ENCODE data around the gene KDM4D. TPM values are rescaled to one million over a fixed set of nuclear protein-coding genes. Genes with fewer than 3 reads are reported as not detected.
A peak's percentile ranks its signal among the peaks of the same experiment; 100 is the strongest.

Gene KDM4D
- total RNA-seq, 2 donors from 2014 or later, result 0.78 TPM; not detected in 1

DNA sequence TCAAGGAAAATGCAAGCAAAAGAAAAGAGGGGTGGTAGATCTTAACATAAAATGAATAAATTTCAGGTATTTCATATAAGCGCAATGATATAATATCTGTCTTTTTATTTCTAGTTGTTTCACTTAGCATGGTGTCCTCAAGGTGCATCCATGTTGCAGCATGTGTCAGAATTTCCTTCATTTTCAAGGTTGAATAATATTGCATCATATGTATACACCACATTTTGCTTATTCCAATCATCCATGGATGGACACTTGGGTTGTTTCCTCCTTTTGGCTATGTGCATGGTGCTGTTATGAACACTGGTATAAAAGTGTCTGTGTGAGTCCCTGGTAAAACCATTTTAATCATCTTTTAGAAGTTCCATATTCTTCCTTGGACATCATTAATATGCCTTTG lies 68.7 kb downstream of the KDM4D start:
- Histone ChIP-seq H3K4me1 (no peaks in the 10 kb centered on the region), H3K36me3 (replicated peaks in 1 of 2; ENCODE audit: insufficient read depth in 1 of 2, low read depth in 2 of 2) (no peaks in the 10 kb centered on the region), H3K27ac (no peak overlapping the region), H3K9me3 (no peaks in the 10 kb centered on the region), H3K4me3 (no peak overlapping the region), H3K27me3 (no peaks in the 10 kb centered on the region)
- intact Hi-C loops (cut with DNase I), result no loop called here
- TF ChIP-seq POLR2A (IDR thresholded peaks at IDR 0.05) (no peak), CTCF (IDR thresholded peaks at IDR 0.05) (no peak)
- 92 to 100% methylated on average over 1 of the region's 1 CpG for WGBS, 2 donors
- no peak for DNase-seq
- ATAC-seq, result no peak

DNA sequence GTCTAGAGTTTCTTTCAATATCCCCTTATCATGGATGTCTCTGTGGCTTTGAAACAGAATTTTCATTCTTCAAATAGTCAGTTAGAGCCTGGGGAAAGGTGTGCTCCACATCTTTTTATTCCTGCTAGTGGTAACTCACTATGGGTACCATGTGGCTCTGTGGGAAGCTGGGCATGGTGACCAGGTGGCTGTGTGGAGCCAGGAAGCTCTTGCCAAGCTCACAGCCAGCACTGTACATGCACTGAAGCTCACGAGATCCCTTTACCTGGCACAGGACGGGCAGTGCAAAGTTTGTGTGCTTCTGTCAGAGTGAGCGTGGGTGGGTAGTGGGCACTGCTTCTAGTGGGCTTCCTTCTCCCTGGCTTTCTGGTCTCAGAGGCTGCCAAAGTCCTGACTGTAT lies 69.4 kb downstream of the KDM4D start:
- no peak for TF ChIP-seq CTCF (IDR thresholded peaks at IDR 0.05)
- TF ChIP-seq POLR2A (IDR thresholded peaks at IDR 0.05), result no peak
- no peaks in the 10 kb centered on the region for H3K27me3 ChIP-seq
- H3K36me3 ChIP-seq (replicated peaks in 1 of 2; ENCODE audit: insufficient read depth in 1 of 2, low read depth in 2 of 2), result no peaks in the 10 kb centered on the region
- intact Hi-C loops (cut with DNase I), result no loop called here
- no peak overlapping the region for H3K4me3 ChIP-seq
- no peaks in the 10 kb centered on the region for H3K4me1 ChIP-seq
- H3K9me3 ChIP-seq, result no peaks in the 10 kb centered on the region
- DNase-seq (peak in 3 of 4 donors; percentile 31 to 72 (median 42)), ATAC-seq (peak; percentile 40)
- no peak overlapping the region for H3K27ac ChIP-seq
- WGBS, 2 donors, result 35 to 36% methylated on average over 3 of the region's 3 CpGs

DNA sequence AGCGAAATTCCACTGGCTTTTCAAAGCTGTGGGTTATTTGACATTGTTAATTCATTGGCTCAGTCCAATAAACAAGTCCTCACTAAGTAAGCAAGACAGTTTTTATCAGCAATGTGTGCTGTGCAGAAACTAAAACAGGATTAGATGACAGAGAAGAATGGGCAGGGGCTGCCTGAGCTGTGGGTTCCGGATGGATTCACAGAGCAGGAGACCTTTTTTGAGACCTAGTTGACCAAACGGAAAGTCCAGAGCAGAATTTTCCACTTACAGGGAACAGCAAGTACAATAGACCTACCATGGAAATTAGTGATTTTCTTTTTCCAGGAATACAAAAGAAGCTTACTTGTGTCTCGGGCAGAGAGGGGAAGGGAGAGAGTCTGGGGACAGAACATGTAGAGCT lies 70.5 kb downstream of the KDM4D start:
- Histone ChIP-seq H3K27me3 (no peaks in the 10 kb centered on the region), H3K27ac (no peak overlapping the region), H3K36me3 (replicated peaks in 1 of 2; ENCODE audit: insufficient read depth in 1 of 2, low read depth in 2 of 2) (no peaks in the 10 kb centered on the region), H3K4me1 (no peaks in the 10 kb centered on the region), H3K9me3 (no peaks in the 10 kb centered on the region), H3K4me3 (no peak overlapping the region)
- intact Hi-C loops (cut with DNase I), result no loop called here
- TF ChIP-seq POLR2A (IDR thresholded peaks at IDR 0.05), result no peak
- no peak for TF ChIP-seq CTCF (IDR thresholded peaks at IDR 0.05)
- ATAC-seq (no peak), DNase-seq (no peak)
- 56 to 65% methylated on average over 4 of the region's 4 CpGs for WGBS, 2 donors

DNA sequence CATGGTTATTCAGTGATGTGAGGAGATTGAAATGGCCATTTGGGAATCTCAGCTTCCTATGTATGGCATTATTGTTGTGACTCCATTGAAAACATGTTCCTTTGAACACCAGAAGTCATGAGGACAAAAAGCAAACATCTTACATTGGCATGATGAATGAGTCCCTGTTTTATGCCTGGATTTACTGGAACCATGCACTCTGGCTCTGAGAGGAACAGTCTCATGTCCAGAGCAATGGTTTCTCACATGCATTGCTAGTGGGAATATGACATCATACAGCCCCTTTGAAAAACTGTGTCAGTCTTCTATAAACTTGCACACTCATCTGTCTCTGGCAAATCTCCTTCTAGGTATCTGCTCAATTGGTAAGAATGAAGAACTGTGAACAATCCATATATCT lies 72.3 kb downstream of the KDM4D start:
- ATAC-seq (no peak), DNase-seq (no peak)
- no peaks in the 10 kb centered on the region for H3K36me3 ChIP-seq (replicated peaks in 1 of 2; ENCODE audit: insufficient read depth in 1 of 2, low read depth in 2 of 2)
- no peak overlapping the region for H3K27ac ChIP-seq
- TF ChIP-seq CTCF (IDR thresholded peaks at IDR 0.05) (no peak), POLR2A (IDR thresholded peaks at IDR 0.05) (no peak)
- H3K4me3 ChIP-seq, result no peak overlapping the region
- no peaks in the 10 kb centered on the region for H3K9me3 ChIP-seq
- intact Hi-C loops (cut with DNase I), result no loop called here
- no peaks in the 10 kb centered on the region for H3K27me3 ChIP-seq
- H3K4me1 ChIP-seq, result no peaks in the 10 kb centered on the region

Other genes starting within 250 kb of the KDM4D start
- 10 to 100 TPM; 20.4 to 21.5 TPM for gene AMOTL1, start 205.4 kb upstream of the KDM4D start, total RNA-seq
- 10 to 100 TPM; 19.2 to 38.6 TPM for gene CWC15, start 153 bp upstream of the KDM4D start, total RNA-seq
- not detected for gene KDM4E, start 51.5 kb downstream of the KDM4D start, total RNA-seq
- not detected for gene KDM4F, start 75.7 kb downstream of the KDM4D start, total RNA-seq
- gene SRSF8, start 93.2 kb downstream of the KDM4D start, total RNA-seq, result 10 to 100 TPM; 22.7 to 23.9 TPM
- 10 to 100 TPM in 1 of 2 donors, 1 to 10 TPM in 1; 8.6 to 13.7 TPM for gene ENDOD1, start 116.1 kb downstream of the KDM4D start, total RNA-seq

Data from body of pancreas (tissue), 4 donors.